Liver (tissue), 3 donors: Measurements from ENCODE around the gene POC1A.

Experiments
- CTCF ChIP-seq: fragments of 150-350 bp; IDR thresholded peaks from 2 replicates; pipeline ENCODE4 v1.5.1; 2017; ENCODE audit warnings: improper control_type of control experiment, low read depth, low read length; ENCODE audit not compliant: missing input control
- HNF4A ChIP-seq, 2 donors: conservative IDR thresholded peaks; 2 replicates each; pipeline ENCODE4 v1.6.1; 2016; ENCODE audit warnings: antibody characterized with exemption in 2 of 2, mild to moderate bottlenecking in 2 of 2
- JUND ChIP-seq, 2 donors: IDR thresholded peaks; 2 replicates each; pipeline ENCODE4 v1.6.1; 2016; ENCODE audit warnings: antibody characterized with exemption in 2 of 2
- MAX ChIP-seq: IDR thresholded peaks from 2 replicates; pipeline ENCODE4 v1.6.1; 2016; ENCODE audit warnings: antibody characterized with exemption
- YY1 ChIP-seq: IDR thresholded peaks from 2 replicates; pipeline ENCODE4 v1.6.1; 2016; ENCODE audit warnings: antibody characterized with exemption, mild to moderate bottlenecking
- donor health status: healthy.
- donor health status: healthy.

- TF ChIP-seq JUND (IDR thresholded peaks at IDR 0.05) (no peak), CTCF (no peak), HNF4A (conservative IDR thresholded peaks at IDR 0.05) (no peak), YY1 (no peak), MAX (no peak)
Observed at GRCh38 chr3:52092271-52092660, 62.0 kb downstream of the POC1A start.
